ENCODE results near the gene EFCAB12.

DNA sequence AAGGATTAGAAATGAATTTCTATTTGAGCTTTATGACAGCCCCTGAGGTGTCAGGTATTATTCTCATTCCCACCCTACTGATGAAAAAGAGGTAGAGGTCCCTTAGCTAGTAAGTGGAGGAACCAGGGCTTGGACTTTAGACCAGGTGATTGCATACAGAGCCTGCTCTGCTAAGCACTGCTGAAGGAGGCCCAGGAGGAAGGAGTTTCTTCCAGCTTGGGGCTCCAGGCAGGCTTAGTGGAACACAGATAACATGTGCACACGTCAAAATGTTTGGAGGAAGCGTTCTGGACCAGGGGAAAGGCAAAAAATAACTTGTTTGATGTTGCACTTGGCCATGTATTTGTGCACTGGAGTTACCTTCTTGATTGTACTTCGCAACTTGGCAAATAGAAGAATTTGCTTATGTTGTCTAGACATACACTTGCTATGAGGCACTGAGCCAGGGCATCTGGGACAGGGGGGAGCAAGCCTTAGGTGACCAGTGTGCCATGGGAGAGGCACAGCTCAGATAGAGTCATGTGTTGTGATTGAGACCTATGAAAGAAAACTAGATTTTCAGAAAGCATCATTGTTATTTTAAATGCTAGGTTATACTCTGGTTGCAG, 34.0 kb upstream of the EFCAB12 start:
- TF ChIP-seq YY1 (IDR thresholded peaks at IDR 0.05; ENCODE audit: low read depth) (no peak), ZBTB7A (IDR thresholded peaks at IDR 0.05; ENCODE audit: low read depth) (no peak), FOXM1 (IDR thresholded peaks at IDR 0.05; ENCODE audit: borderline replicate concordance, low read depth) (no peak), EP300 (IDR thresholded peaks at IDR 0.05; ENCODE audit: borderline replicate concordance) (no peak), CEBPB (IDR thresholded peaks at IDR 0.05) (no peak), NFIC (IDR thresholded peaks at IDR 0.05) (no peak), CREB1 (IDR thresholded peaks at IDR 0.05; ENCODE audit: low read depth) (no peak)
- TF ChIP-seq, protein P1, sequence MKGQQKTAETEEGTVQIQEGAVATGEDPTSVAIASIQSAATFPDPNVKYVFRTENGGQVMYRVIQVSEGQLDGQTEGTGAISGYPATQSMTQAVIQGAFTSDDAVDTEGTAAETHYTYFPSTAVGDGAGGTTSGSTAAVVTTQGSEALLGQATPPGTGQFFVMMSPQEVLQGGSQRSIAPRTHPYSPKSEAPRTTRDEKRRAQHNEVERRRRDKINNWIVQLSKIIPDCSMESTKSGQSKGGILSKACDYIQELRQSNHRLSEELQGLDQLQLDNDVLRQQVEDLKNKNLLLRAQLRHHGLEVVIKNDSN (IDR thresholded peaks at IDR 0.05), result no peak
- TF ChIP-seq, protein P2, sequence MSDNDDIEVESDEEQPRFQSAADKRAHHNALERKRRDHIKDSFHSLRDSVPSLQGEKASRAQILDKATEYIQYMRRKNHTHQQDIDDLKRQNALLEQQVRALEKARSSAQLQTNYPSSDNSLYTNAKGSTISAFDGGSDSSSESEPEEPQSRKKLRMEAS (IDR thresholded peaks at IDR 0.05), result no peak
